Left colon (tissue), 2 donors: ENCODE results near the gene TSPAN31. TPM values are rescaled to one million over a fixed set of nuclear protein-coding genes. Genes with fewer than 3 reads are reported as not detected.
A peak's percentile ranks its signal among the peaks of the same experiment; 100 is the strongest.

Experiments used
- ATAC-seq: fragments of 200-7000 bp; cut with Tn5 transposase; one replicate; pipeline ENCODE4 v1.9.1; 2020; ENCODE audit warnings: mild to moderate bottlenecking, moderate library complexity
- DNase-seq, 2 donors: peaks; one replicate each; pipeline ENCODE4 v3.0.0-alpha.2; 2020
- intact Hi-C, 2 donors: fragments of 100-400 bp; cut with DNase I in 1 of 2; cut with micrococcal nuclease in 1 of 2; formaldehyde crosslinking; loops; one replicate each; pipeline versions ENCODE4 v1.11.2 to v1.14.0; 2022; cut with DNase I, micrococcal nuclease
- total RNA-seq, 2 donors: library from RNA; stranded (reverse); fragmentation: NEBNext Ultra II Directional; extraction: Animal tissue kit (Norgen Biotek cat#: 25700); gene quantifications; one replicate each; pipeline ENCODE4 v1.2.1, GENCODE V29; 2021
- donor health status: DM: no; HTN: no; CAD: no.
- donor health status: DM: yes; HTN: yes; CAD: no.

TSPAN31 gene
- total RNA-seq, 2 donors from 2014 or later, result 28.9 to 40.6 TPM

DNA sequence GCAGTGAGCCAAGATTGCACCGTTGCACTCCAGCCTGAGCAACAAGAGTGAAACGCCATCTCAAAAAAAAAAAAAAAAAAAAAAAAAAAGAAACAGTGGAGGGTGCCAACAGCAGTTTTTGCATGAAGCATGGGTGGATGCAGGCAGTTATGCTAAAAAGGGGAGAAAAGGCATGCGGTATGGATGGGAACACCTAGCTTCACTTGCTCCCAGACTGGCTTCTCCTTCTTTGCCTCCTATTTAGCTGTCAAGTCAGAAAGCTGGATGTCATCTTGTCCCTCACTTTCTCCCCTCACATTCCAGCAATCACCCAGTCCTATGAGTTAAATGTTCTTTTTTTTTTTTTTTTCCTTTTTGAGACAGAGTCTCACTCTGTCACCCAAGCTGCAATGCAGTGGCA, 30.2 kb downstream of the TSPAN31 start:
- intact Hi-C loops, result no loop called here
- DNase-seq (no peak), ATAC-seq (no peak)

DNA sequence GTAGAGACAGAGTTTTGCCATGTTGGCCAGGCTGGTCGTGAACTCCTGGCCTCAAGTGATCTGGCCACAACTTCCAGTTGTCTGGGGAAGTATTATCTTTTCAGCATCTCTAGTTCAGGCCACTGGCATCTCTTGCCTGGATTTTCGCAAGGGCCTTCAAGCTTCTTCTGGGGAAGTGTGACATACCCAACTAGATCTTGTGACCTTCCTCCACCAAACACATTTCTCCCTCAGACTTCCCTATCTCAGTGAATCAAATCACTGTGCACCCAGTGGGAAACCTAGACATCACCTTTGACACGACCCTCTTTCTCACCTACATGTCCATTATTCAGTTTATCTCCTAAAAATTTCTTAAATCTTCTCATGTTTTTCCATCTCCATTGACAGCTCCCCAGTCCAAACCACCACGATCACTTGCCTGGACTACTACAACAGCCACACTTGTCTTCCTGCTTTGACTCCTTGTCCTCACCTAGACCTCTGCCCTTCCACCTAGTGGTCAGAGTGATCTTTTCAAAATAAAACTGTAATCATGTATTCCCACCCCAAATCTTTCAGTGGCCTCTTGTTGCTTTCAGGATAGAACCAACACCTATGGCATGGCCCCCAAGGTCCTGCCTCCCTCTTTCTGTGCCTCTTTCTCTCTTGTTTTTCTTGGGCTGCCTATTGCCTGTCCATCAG, 30.9 kb downstream of the TSPAN31 start:
- no peak for ATAC-seq
- intact Hi-C loops, result no loop called here
- DNase-seq, result no peak

DNA sequence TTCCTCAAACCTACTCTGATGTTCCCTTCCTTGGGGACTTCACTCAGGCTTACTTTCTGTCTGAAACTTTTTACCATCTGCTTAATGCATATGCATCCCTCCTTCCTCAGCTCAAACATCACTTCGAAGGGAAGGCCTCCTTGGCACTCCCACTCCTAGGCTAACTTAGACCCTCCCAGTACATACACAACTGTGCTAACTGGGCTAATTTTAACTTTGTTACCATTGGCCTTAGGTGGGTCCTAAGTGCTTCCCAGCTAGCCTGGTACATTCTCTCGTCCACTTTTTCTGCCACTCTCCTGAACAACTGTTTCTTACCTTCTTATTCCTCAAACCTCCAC, 31.4 kb downstream of the TSPAN31 start:
- DNase-seq (no peak), ATAC-seq (no peak)
- intact Hi-C loops, result no loop called here

DNA sequence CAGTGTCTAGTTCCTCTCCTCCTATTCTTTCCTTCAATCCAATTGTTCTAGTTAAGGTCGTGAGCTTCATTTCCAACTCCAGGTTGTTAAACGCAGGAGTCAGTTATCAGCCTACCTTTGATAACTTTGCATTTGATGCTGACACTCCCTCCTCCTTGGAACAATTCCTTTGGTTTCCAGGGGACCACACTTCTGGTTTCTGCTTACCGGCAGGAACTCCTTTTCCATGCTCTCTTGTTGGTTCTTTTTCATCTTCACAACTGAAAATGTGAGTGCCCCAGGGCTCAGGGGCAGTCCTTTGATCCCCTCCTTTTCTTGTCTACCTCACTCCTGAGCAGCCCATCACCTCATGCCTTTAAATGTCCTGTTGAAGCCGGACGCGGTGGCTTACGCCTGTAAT, 32.5 kb downstream of the TSPAN31 start:
- no peak for ATAC-seq
- intact Hi-C loops, result no loop called here
- no peak for DNase-seq

DNA sequence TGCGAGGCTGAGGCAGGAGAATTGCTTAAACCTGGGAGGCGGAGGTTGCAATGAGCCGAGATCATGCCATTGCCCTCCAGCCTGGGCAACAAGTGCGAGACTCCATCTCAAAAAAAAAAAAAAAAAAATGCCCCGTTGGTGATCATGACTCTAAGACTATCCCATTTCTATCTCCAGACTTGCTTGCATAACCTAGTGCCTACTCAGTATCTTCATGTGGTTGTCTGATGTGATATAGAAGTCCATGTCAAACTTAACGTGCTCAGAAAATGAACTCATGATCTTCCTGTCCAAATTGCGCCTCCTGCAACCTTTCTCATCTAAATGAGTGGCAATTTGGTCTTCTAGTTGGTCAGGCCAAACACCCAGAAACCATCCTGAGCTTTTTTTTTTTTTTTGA, 33.1 kb downstream of the TSPAN31 start:
- DNase-seq, result no peak
- ATAC-seq, result no peak
- intact Hi-C loops, result no loop called here

DNA sequence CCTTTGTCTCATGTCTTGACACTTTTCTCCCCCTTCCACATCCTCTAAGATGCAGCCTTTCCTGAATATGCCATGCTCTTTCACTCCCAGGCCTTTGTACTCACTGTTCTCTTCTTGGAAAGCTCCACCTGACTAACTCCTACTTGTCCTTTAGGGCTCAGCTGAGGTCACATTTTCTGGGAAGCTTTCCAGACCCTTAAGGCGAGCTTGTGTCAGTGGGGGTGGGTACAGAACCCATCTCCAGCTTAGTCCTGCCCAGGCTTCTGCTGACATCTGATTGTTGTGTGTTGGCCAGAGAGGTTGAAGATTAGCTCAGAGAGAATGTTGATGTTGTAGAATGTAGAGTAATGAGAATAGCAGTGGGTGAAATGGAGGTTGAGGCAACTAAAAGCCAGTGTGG, 34.9 kb downstream of the TSPAN31 start:
- ATAC-seq, result no peak

DNA sequence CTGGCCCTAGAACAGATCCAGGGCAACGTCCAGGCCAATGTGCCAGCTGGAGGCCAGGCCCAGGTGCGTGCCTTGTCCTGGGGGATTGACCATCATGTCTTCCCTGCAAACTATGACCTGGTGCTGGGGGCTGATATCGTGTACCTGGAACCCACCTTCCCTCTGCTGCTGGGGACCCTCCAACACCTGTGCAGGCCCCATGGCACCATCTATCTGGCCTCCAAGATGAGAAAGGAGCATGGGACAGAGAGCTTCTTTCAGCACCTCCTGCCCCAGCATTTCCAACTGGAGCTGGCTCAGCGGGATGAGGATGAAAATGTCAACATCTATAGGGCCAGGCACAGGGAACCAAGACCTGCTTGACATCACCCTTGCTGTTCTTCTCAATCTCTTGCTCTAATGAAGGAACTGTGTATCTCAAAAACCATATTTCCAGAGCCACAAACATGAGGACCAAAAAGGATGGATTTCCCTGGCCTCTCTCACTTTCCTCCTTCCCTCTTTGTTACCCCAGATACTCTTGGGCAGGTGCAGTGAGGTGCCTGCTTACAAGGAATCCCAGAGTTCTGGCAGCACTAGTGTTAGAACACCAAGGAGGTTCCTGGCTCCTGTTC, 35.6 kb downstream of the TSPAN31 start:
- DNase-seq (no peak), ATAC-seq (no peak)
- intact Hi-C loops, result no loop called here

More for the DNA sequence above, 34.9 kb downstream of the TSPAN31 start:
- no peak for DNase-seq
- intact Hi-C loops, result no loop called here

DNA sequence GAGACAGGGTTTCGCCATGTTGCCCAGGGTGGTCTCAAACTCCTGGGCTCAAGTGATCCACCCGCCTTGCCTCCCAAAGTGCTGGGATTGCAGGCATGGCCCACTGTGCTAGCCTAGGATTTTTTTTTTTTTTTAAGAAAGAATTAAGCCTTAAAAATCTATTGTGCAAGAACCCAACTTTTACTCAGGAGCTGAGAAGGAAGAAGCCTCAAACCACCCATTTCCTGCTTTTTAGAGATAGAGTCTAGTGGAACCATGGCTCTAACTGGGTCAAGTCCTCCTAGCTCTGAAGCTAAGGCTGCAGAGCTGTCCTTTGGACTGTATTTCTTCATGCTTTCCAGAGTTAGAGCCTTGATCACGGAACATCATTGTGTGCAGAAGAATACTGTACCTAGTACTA, 36.4 kb downstream of the TSPAN31 start:
- ATAC-seq (no peak), DNase-seq (no peak)
- intact Hi-C loops, result no loop called here

DNA sequence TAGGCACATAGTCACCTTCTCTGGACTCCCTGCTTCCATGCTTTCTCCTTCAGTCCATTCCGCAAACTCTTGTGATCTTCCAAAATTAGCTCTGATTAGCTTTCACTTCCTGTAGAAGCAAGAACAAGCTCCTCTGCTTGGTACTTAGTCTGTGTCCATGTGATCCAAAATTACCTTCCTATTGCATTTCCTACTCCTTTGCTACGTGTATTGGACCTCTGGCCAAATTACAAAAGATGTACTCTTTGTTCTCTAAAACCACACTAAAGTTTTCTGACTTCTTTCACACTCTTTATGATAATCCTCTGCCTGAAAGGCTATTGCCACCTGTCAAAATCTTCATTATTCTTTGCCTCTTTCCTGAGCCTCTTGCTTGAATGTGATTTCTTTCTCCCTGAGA, 37.0 kb downstream of the TSPAN31 start:
- intact Hi-C loops, result no loop called here
- DNase-seq, result no peak
- no peak for ATAC-seq

DNA sequence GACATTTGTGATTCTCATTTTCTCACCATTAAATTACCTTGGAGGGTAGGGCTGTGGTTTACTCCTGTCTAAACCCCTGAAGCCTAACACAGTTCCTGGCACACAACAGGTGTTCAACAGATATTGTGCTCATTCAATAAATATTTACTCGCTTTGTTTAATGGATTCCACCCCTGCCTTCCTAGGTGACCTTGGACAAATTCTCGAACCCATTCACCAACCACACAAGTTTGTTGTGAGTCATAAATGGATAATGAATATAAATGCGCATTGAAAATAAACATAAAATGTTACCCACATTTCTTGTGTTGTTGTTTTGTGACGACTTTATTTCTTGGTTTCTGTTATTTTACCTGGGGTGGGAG, 37.4 kb downstream of the TSPAN31 start:
- ATAC-seq (no peak), DNase-seq (no peak)
- intact Hi-C loops, result no loop called here

DNA sequence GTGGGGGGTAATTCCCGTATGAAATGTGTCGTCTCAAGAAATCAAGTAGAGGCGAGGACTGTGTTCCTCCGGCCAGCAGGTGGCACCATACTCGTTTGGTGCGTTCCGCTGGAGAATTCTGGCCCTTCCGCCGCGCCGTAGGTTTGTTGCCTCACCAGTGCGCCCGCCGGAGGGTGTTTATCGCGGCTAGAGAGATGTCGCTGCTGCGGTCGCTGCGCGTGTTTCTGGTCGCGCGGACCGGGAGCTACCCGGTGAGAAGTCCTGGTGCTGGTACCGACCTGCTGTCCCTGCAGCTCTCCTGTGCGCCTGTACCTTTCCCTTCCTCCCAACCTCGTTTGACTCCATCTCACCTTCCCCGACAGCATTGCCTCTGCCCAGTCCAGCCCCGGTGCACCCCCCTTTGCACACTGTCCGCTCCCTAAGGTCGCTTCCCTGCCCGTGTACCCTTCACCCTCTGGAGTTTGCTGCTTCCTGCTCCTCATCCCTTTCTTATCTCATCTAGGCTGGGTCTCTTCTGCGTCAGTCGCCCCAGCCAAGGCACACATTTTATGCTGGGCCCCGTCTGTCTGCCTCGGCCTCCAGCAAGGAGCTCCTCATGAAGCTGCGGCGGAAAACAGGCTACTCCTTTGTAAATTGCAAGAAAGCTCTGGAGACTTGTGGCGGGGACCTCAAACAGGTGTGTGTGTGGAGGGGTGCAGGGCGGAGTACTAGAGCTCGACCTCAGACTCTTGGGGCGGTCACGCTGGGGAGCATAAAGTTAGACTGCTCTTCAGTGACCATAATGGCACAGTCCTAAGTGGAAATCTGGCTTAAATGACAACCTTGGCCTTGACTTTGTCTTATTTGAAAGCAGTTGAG, 38.0 kb downstream of the TSPAN31 start, which contains the start of gene TSFM:
TSS of gene TSFM (plus strand) at position 180 of the 858 bp plus-strand sequence. CDS start at position 195, 15 bp downstream.
- ATAC-seq (peak; percentile 94), DNase-seq (peak; percentile 94 to 99)
- intact Hi-C loops, result no loop called here

DNA sequence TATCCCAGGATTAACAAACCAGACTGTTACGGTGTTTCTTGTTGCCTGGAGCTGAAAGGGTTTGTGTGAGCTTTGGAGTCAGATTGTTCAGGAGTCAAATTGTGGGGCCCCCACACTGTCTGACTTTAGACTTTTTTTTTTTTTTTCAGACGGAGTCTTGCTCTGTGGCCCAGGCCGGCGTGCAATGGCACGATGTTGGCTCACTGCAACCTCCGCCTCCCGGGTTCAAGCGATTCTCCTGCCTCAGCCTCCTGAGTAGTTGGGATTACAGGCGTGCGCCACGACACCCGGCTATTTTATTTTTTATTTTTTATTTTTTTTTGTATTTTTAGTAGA, 38.6 kb downstream of the TSPAN31 start:
- no peak for DNase-seq
- intact Hi-C loops, result no loop called here
- no peak for ATAC-seq

DNA sequence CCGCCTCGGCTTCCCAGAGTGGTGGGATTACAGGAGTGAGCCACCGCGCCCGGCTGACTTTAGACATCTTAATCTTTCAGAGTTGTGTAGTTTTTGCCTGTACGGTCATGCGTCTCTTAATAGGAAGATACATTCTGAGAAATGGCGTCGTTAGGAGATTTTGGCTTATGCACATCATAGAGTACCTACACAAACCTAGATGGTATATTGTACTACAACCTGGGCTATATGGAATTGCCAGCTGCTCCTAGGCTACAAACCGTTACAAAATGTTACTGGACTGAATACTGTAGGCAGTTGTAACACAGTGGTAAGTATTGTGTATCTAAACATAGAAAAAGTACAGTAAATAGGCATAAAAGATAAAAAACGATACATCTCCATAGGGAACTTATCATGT, 39.0 kb downstream of the TSPAN31 start:
- DNase-seq (no peak), ATAC-seq (no peak)
- intact Hi-C loops, result no loop called here

DNA sequence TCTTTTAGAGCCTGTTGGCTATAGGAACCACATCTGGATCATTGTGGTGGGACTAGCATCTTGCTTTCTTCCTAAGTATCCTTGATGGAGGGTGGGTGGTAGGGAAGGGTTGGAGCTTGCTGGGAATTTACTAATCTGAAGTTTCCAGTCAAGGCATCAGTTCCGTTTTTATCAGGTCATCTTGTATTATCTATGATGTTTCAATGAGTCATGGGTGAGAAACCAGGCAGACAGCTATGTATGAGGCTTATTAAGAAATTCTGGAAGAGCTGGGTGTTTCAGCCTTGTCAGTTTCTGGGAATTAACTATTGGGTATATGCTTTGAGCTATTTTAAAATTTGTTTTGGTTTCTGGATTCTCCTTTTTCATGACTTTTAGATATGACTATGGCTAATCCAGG, 49.1 kb downstream of the TSPAN31 start:
- intact Hi-C loops, result no loop called here
- ATAC-seq, result no peak
- no peak for DNase-seq

DNA sequence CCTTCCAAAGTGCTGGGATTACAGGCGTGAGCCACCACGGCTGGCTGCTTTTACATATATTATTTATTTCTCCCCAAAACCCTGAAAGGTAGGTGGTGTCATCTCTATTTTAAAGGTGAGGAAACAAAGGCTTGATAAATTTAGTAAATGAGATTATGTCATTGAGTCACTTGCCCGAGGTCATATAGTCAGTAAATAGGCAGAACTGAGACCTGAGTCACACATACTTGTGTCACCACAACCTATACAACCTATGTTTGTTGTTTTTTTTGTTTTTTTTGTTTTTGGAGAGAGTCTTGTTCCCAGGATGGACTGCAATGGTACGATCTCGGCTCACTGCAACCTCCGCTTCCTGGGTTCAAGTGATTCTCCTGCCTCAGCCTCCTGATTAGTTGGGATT, 50.5 kb downstream of the TSPAN31 start:
- intact Hi-C loops, result no loop called here

DNA sequence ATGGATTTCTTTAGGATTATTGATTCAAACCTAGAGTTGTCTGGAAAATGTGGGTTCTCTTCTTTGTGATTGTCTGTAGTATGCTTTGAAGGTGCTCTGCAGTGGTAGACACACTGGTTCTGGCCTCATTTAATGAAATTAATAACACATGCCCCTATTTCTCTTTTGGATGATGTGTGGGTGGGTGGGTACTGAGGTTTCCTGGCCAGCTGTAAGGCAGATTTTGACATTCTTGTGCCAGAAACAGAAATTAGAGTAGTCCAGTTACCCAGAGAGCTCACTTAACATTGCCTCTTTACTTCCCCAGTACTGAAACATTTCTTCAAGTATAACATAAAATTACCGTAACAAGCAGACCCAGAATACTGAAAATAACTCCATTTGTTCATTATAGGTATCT, 52.2 kb downstream of the TSPAN31 start:
- ATAC-seq, result no peak
- DNase-seq, result no peak
- intact Hi-C loops, result no loop called here

More for the DNA sequence above, 50.5 kb downstream of the TSPAN31 start:
- DNase-seq (no peak), ATAC-seq (no peak)

DNA sequence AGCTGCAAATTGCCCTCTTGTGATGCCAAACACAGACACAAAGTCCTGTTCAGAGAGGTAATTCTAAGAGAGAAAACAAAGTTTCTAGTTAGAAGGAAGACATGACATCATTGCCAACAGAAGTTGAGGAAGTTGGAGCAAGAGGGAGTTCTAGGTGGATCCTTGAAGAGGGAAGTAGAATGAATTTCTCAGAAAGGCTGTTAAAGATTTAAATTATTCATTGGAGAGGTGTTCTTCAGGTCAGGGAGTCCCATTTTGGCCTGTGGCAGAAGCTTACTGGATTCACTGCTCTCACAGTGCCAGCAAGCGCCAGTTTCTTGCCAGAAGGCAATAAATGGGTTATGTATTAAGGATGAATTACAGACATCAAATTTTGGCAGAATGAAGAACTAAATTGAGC, 53.1 kb downstream of the TSPAN31 start:
- ATAC-seq (peak; percentile 16), DNase-seq (no peak)
- intact Hi-C loops, result no loop called here
